Aorta (tissue), 5 donors: ENCODE data around the gene TTI1. TPM values are rescaled to one million over a fixed set of nuclear protein-coding genes. Genes with fewer than 3 reads are reported as not detected.

Source experiments
- ATAC-seq: fragments of 200-7000 bp; cut with Tn5 transposase; one replicate; pipeline ENCODE4 v1.9.1; 2022; ENCODE audit warnings: moderate library complexity; ENCODE audit not compliant: low FRiP score
- DNase-seq, 2 donors: peaks; one replicate each; pipeline ENCODE4 v3.0.0-alpha.2; 2020
- H3K27ac ChIP-seq, 2 donors: one replicate each; pipeline ENCODE4 v1.5.1; 2013; ENCODE audit warnings: low read length in 2 of 2, mild to moderate bottlenecking in 2 of 2, moderate library complexity in 2 of 2, control low read depth in 1 of 2, inconsistent platforms in 1 of 2, low read depth in 1 of 2
- H3K27me3 ChIP-seq, 2 donors: one replicate each; pipeline ENCODE4 v1.6.1; 2013; ENCODE audit warnings: control low read depth in 1 of 2, low read length in 1 of 2, mild to moderate bottlenecking in 1 of 2, moderate library complexity in 1 of 2; ENCODE audit not compliant: insufficient read depth in 2 of 2, control insufficient read depth in 1 of 2
- H3K36me3 ChIP-seq, 2 donors: one replicate each; pipeline ENCODE4 v1.6.1; 2013; ENCODE audit warnings: control low read depth in 1 of 2, low read length in 1 of 2, mild to moderate bottlenecking in 1 of 2; ENCODE audit not compliant: insufficient read depth in 2 of 2, control insufficient read depth in 1 of 2
- H3K4me1 ChIP-seq, 2 donors: one replicate each; pipeline ENCODE4 v1.6.1; 2013; ENCODE audit warnings: low read length in 2 of 2, control low read depth in 1 of 2, mild to moderate bottlenecking in 1 of 2, moderate library complexity in 1 of 2; ENCODE audit not compliant: insufficient read depth in 2 of 2, control insufficient read depth in 1 of 2
- H3K4me3 ChIP-seq, 2 donors: one replicate each; pipeline ENCODE4 v1.5.1; 2013; ENCODE audit warnings: low read length in 2 of 2, control low read depth in 1 of 2, mild to moderate bottlenecking in 1 of 2
- H3K9me3 ChIP-seq: one replicate; pipeline ENCODE4 v1.6.1; 2013; ENCODE audit warnings: mild to moderate bottlenecking, low read length; ENCODE audit not compliant: control insufficient read depth
- WGBS, 2 donors: extraction: QIAGEN DNeasy Blood & Tissue Kit; methylation state at CpG; one replicate each; pipeline ENCODE4 v1.1.7; 2013; 5-methylcytosine and 5-hydroxymethylcytosine counted together
- intact Hi-C, 2 donors: fragments of 100-400 bp; cut with DNase I; formaldehyde crosslinking; loops; one replicate each; pipeline versions ENCODE4 v1.14.2 to v1.15.0; 2022
- polyA plus RNA-seq, 2 donors: library from polyadenylated mRNA; stranded (reverse); fragments of 200-250 nt; gene quantifications; one replicate each; pipeline ENCODE4 v1.2.3, GENCODE V29; 2013
- total RNA-seq, 2 donors: library from RNA; stranded (reverse); fragmentation: NEBNext Ultra II Directional; extraction: Animal tissue kit (Norgen Biotek cat#: 25700); gene quantifications; one replicate each; pipeline ENCODE4 v1.2.1, GENCODE V29; 2021
- donor health status: healthy with polysubstance abuse.
- donor health status: Bipolar disorder and iron deficiency.
- donor health status: DM: no; HTN: no; CAD: no.
- donor health status: DM: no; HTN: no; CAD: no.
- donor health status: DM: yes; HTN: yes; CAD: no.

TTI1 gene
- total and polyA plus RNA-seq, 4 donors, result 2.3 to 15.1 (median 8.2) TPM

- ATAC-seq, result no peak
- DNase-seq, result peak in 1 of 2 donors; percentile 62
- intact Hi-C loops, result no loop called here
- H3K27me3 ChIP-seq, result no peaks in the 10 kb centered on the region
- no peak overlapping the region for H3K4me3 ChIP-seq
- H3K27ac ChIP-seq, result no peak overlapping the region
- 78 to 80% methylated on average over 25 of the region's 25 CpGs for WGBS, 2 donors
- H3K4me1 ChIP-seq, result no peaks in the 10 kb centered on the region
- H3K9me3 ChIP-seq, result no peaks in the 10 kb centered on the region
- no peaks in the 10 kb centered on the region for H3K36me3 ChIP-seq
Observed at GRCh38 chr20:37939701-37940560, 93.3 kb downstream of the TTI1 start.

- no peaks in the 10 kb centered on the region for H3K36me3 ChIP-seq
- no peak overlapping the region for H3K4me3 ChIP-seq
- H3K27ac ChIP-seq, result no peak overlapping the region
- H3K27me3 ChIP-seq, result no peaks in the 10 kb centered on the region
- ATAC-seq (no peak), DNase-seq (no peak)
- no peaks in the 10 kb centered on the region for H3K9me3 ChIP-seq
- H3K4me1 ChIP-seq, result no peaks in the 10 kb centered on the region
- intact Hi-C loops, result no loop called here
- 95 to 98% methylated on average over 9 of the region's 9 CpGs for WGBS, 2 donors
Observed at GRCh38 chr20:37938954-37939353, 94.3 kb downstream of the TTI1 start.

GRCh38 chr20:37938181-37938750 lies 95.0 kb downstream of the TTI1 start:
- Histone ChIP-seq H3K9me3 (no peaks in the 10 kb centered on the region), H3K36me3 (no peaks in the 10 kb centered on the region), H3K4me3 (no peak overlapping the region), H3K4me1 (no peaks in the 10 kb centered on the region), H3K27ac (no peak overlapping the region), H3K27me3 (no peaks in the 10 kb centered on the region)
- whole genome bisulfite sequencing, 2 donors, result 89% methylated on average over 12 of the region's 12 CpGs
- intact Hi-C loops, result no loop called here
- no peak for DNase-seq
- ATAC-seq, result no peak

- no peak for ATAC-seq
- 86 to 90% methylated on average over 4 of the region's 4 CpGs for WGBS, 2 donors
- peak in 1 of 2 donors; percentile 14 for DNase-seq
Observed at GRCh38 chr20:37937686-37938085, 95.6 kb downstream of the TTI1 start.

GRCh38 chr20:37936451-37936850 lies 96.8 kb downstream of the TTI1 start:
- intact Hi-C loops, result no loop called here
- peak in 1 of 2 donors; percentile 62 for DNase-seq
- 90 to 91% methylated on average over 8 of the region's 8 CpGs for WGBS, 2 donors
- Histone ChIP-seq H3K36me3 (no peaks in the 10 kb centered on the region), H3K4me3 (no peak overlapping the region), H3K27me3 (no peaks in the 10 kb centered on the region), H3K9me3 (no peaks in the 10 kb centered on the region), H3K4me1 (no peaks in the 10 kb centered on the region), H3K27ac (no peak overlapping the region)
- no peak for ATAC-seq

More at GRCh38 chr20:37937686-37938085, 95.6 kb downstream of the TTI1 start:
- Histone ChIP-seq H3K9me3 (no peaks in the 10 kb centered on the region), H3K27me3 (no peaks in the 10 kb centered on the region), H3K36me3 (no peaks in the 10 kb centered on the region), H3K4me3 (no peak overlapping the region), H3K4me1 (no peaks in the 10 kb centered on the region), H3K27ac (no peak overlapping the region)
- intact Hi-C loops, result no loop called here

GRCh38 chr20:37936041-37936440 lies 97.2 kb downstream of the TTI1 start:
- Histone ChIP-seq H3K4me1 (no peaks in the 10 kb centered on the region), H3K27me3 (no peaks in the 10 kb centered on the region), H3K27ac (no peak overlapping the region), H3K36me3 (no peaks in the 10 kb centered on the region), H3K4me3 (no peak overlapping the region), H3K9me3 (no peaks in the 10 kb centered on the region)
- WGBS, 2 donors, result 90% methylated on average over 10 of the region's 10 CpGs
- no peak for ATAC-seq
- intact Hi-C loops, result no loop called here
- DNase-seq, result peak in 1 of 2 donors; percentile 40

GRCh38 chr20:37935435-37935834 lies 97.8 kb downstream of the TTI1 start:
- no peaks in the 10 kb centered on the region for H3K36me3 ChIP-seq
- ATAC-seq, result no peak
- intact Hi-C loops, result no loop called here

GRCh38 chr20:37934634-37935375 lies 98.5 kb downstream of the TTI1 start:
- intact Hi-C loops, result no loop called here
- H3K27me3 ChIP-seq, result no peaks in the 10 kb centered on the region
- no peaks in the 10 kb centered on the region for H3K36me3 ChIP-seq
- WGBS, 2 donors, result 86 to 87% methylated on average over 14 of the region's 14 CpGs
- no peak overlapping the region for H3K4me3 ChIP-seq
- no peaks in the 10 kb centered on the region for H3K9me3 ChIP-seq
- ATAC-seq, result no peak
- H3K27ac ChIP-seq, result no peak overlapping the region
- H3K4me1 ChIP-seq, result no peaks in the 10 kb centered on the region
- DNase-seq, result no peak

More at GRCh38 chr20:37935435-37935834, 97.8 kb downstream of the TTI1 start:
- Histone ChIP-seq H3K27me3 (no peaks in the 10 kb centered on the region), H3K4me1 (no peaks in the 10 kb centered on the region), H3K4me3 (no peak overlapping the region), H3K9me3 (no peaks in the 10 kb centered on the region), H3K27ac (no peak overlapping the region)
- WGBS, 2 donors, result 63 to 66% methylated on average over 7 of the region's 7 CpGs
- no peak for DNase-seq
